ENCODE measurements around the gene RALGPS2. TPM values are rescaled to one million over a fixed set of nuclear protein-coding genes. Genes with fewer than 3 reads are reported as not detected.

RALGPS2 gene
- total RNA-seq, 1 experiment from 2014 or later: 38.0 TPM

- ChIA-PET CTCF (interaction anchor here (1.4 kb wide), 1 partner anchor 135 kb away, joined by 6 read pairs; no protein-coding TSS in a partner anchor), POLR2A (no interaction called here)
- no peak overlapping the region for H3K4me3 Mint-ChIP-seq
- H3K27ac Mint-ChIP-seq: no peak overlapping the region
- H3K27me3 Mint-ChIP-seq (ENCODE audit: low read depth): no peaks in the 10 kb centered on the region
- peaks cover 26% of the 10 kb centered on the region for H3K4me1 Mint-ChIP-seq
- DNase-seq (ENCODE audit: low spot score): no peak
- H3K36me3 Mint-ChIP-seq: no peaks in the 10 kb centered on the region
- TF ChIP-seq ARID4B (CRISPR knock-in tag; IDR thresholded peaks at IDR 0.05; ENCODE audit: borderline replicate concordance) (no peak), AFF4 (CRISPR knock-in tag; IDR thresholded peaks at IDR 0.05; ENCODE audit: borderline replicate concordance) (no peak), SMAD3 (CRISPR knock-in tag; IDR thresholded peaks at IDR 0.05; ENCODE audit: borderline replicate concordance) (no peak), PREB (CRISPR knock-in tag; IDR thresholded peaks at IDR 0.05; ENCODE audit: borderline replicate concordance) (no peak), CDX4 (CRISPR knock-in tag; IDR thresholded peaks at IDR 0.05; ENCODE audit: borderline replicate concordance) (no peak), CREM (CRISPR knock-in tag; IDR thresholded peaks at IDR 0.05) (no peak), TP53 (CRISPR knock-in tag; IDR thresholded peaks at IDR 0.05) (no peak), ZNF396 (CRISPR knock-in tag; IDR thresholded peaks at IDR 0.05; ENCODE audit: borderline replicate concordance) (no peak), USF2 (CRISPR knock-in tag; IDR thresholded peaks at IDR 0.05) (no peak), ZNF416 (CRISPR knock-in tag; IDR thresholded peaks at IDR 0.05) (no peak), NR3C1 (CRISPR knock-in tag; conservative IDR thresholded peaks at IDR 0.05; ENCODE audit: low read depth) (no peak), GABPB1 (CRISPR knock-in tag; IDR thresholded peaks at IDR 0.05) (no peak), SMAD4 (CRISPR knock-in tag; IDR thresholded peaks at IDR 0.05) (no peak), ZNF263 (CRISPR knock-in tag; IDR thresholded peaks at IDR 0.05; ENCODE audit: low read depth) (no peak), IRF2 (CRISPR knock-in tag; IDR thresholded peaks at IDR 0.05; ENCODE audit: borderline replicate concordance, low read depth) (no peak), ZNF138 (CRISPR knock-in tag; conservative IDR thresholded peaks at IDR 0.05) (no peak), RORB (CRISPR knock-in tag; IDR thresholded peaks at IDR 0.05) (no peak)
- H3K9me3 Mint-ChIP-seq: no peaks in the 10 kb centered on the region
- no peak for ATAC-seq
Measured at GRCh38 chr1:178867670-178868069, 142.6 kb downstream of the RALGPS2 start.

Measured in WTC11 (cell line).